Astrocyte of the hippocampus (primary cell): ENCODE data around the gene FYN.

Experiments used
- DNase-seq: peaks from one replicate; pipeline ENCODE4 v3.0.0; 2011; ENCODE audit warnings: low read depth, low spot score

Gene FYN

GRCh38 chr6:111832833-111833418 lies 40.3 kb downstream of the FYN start:
- no peak for DNase-seq

GRCh38 chr6:111831408-111831807 lies 41.8 kb downstream of the FYN start:
- no peak for DNase-seq

GRCh38 chr6:111829998-111830397 lies 43.3 kb downstream of the FYN start:
- no peak for DNase-seq

GRCh38 chr6:111829581-111829980 lies 43.7 kb downstream of the FYN start:
- DNase-seq, result no peak

- no peak for DNase-seq
These were observed 44.4 kb downstream of the FYN start for GRCh38 chr6:111828809-111829208.

- no peak for DNase-seq
These were observed 47.7 kb downstream of the FYN start for GRCh38 chr6:111825439-111826086.

GRCh38 chr6:111824608-111825337 lies 48.5 kb downstream of the FYN start:
- no peak for DNase-seq

GRCh38 chr6:111823831-111824607 lies 49.2 kb downstream of the FYN start:
- DNase-seq, result peak; percentile 69

GRCh38 chr6:111823012-111823411 lies 50.2 kb downstream of the FYN start:
- DNase-seq, result no peak

GRCh38 chr6:111819458-111819857 lies 53.8 kb downstream of the FYN start:
- no peak for DNase-seq

- DNase-seq, result no peak
These were observed 54.6 kb downstream of the FYN start for GRCh38 chr6:111818539-111819226.

GRCh38 chr6:111817451-111818120 lies 55.7 kb downstream of the FYN start:
- no peak for DNase-seq

- DNase-seq, result no peak
These were observed 59.5 kb downstream of the FYN start for GRCh38 chr6:111813677-111814310.

GRCh38 chr6:111813237-111813636 lies 60.0 kb downstream of the FYN start:
- DNase-seq, result no peak

GRCh38 chr6:111812060-111813038 lies 60.9 kb downstream of the FYN start:
- no peak for DNase-seq

- DNase-seq, result no peak
These were observed 62.7 kb downstream of the FYN start for GRCh38 chr6:111810294-111811131.

- no peak for DNase-seq
These were observed 63.5 kb downstream of the FYN start for GRCh38 chr6:111809766-111810165.

GRCh38 chr6:111809264-111809663 lies 64.0 kb downstream of the FYN start:
- DNase-seq, result no peak
